GM23338 (cell line): ENCODE data around the gene BANK1. TPM values are rescaled to one million over a fixed set of nuclear protein-coding genes. Genes with fewer than 3 reads are reported as not detected.

Experiments used
- CREB1 ChIP-seq: fragments of 250-450 bp; sonication (Bioruptor Pico); IDR thresholded peaks from 2 replicates; pipeline ENCODE4 v1.5.0; 2020; ENCODE audit warnings: low read depth, mild to moderate bottlenecking, moderate library complexity
- ETS1 ChIP-seq: IDR thresholded peaks from 2 replicates; pipeline ENCODE4 v1.6.1; 2016; ENCODE audit warnings: antibody characterized with exemption
- EZH2phosphoT487 ChIP-seq: fragments of 200-600 bp; sonication (generic); IDR thresholded peaks from one replicate; pipeline ENCODE4 v1.8.1; 2018; ENCODE audit warnings: antibody characterized with exemption; ENCODE audit not compliant: unreplicated experiment
- NANOG ChIP-seq: IDR thresholded peaks from 2 replicates; pipeline ENCODE4 v1.6.1; 2016; ENCODE audit warnings: antibody characterized with exemption, borderline replicate concordance
- REST ChIP-seq: IDR thresholded peaks from one replicate; pipeline ENCODE4 v1.6.1; 2018; ENCODE audit warnings: antibody characterized with exemption; ENCODE audit not compliant: unreplicated experiment
- STAT1 ChIP-seq: IDR thresholded peaks from one replicate; pipeline ENCODE4 v1.6.1; 2016; ENCODE audit warnings: antibody characterized with exemption; ENCODE audit not compliant: unreplicated experiment
- ZNF331 ChIP-seq: fragments of 250-450 bp; sonication (Bioruptor Pico); IDR thresholded peaks from 2 replicates; pipeline ENCODE4 v1.5.0; 2020; ENCODE audit warnings: low read depth, mild to moderate bottlenecking, moderate library complexity
- ZNF462 ChIP-seq: fragments of 250-450 bp; sonication (Bioruptor Pico); IDR thresholded peaks from 2 replicates; pipeline ENCODE4 v1.5.0; 2020; ENCODE audit warnings: mild to moderate bottlenecking, moderate library complexity
- polyA plus RNA-seq: library from polyadenylated mRNA; unstranded; fragments of >200 nt; fragmentation: Nextera tagmentation; extraction: Ambion mirVana; gene quantifications from 2 replicates; pipeline ENCODE4 v1.2.1, GENCODE V29; 2016
- total RNA-seq: library from RNA; depleted of rRNA; stranded (reverse); fragments of >200 nt; shearing (Covaris generic); gene quantifications from 2 replicates; pipeline ENCODE4 v1.2.3, GENCODE V29; 2014

The BANK1 gene
- total and polyA plus RNA-seq, 2 experiments from 2014 or later: 0.86 to 0.87 TPM

GRCh38 chr4:101782546-101782945 lies 8.0 kb upstream of the BANK1 start (continued):
- TF ChIP-seq ZNF462 (CRISPR knock-in tag) (no peak), STAT1 (no peak), REST (no peak), ETS1 (no peak), ZNF331 (no peak), EZH2phosphoT487 (no peak), CREB1 (no peak), NANOG (no peak)
